Germinal center (tissue), 1 donor: ENCODE measurements around the gene PDGFRA.

Experiments used
- DNase-seq: peaks from one replicate; pipeline ENCODE4 v3.0.0; 2012; ENCODE audit warnings: mixed read lengths, low spot score

Gene PDGFRA

DNA sequence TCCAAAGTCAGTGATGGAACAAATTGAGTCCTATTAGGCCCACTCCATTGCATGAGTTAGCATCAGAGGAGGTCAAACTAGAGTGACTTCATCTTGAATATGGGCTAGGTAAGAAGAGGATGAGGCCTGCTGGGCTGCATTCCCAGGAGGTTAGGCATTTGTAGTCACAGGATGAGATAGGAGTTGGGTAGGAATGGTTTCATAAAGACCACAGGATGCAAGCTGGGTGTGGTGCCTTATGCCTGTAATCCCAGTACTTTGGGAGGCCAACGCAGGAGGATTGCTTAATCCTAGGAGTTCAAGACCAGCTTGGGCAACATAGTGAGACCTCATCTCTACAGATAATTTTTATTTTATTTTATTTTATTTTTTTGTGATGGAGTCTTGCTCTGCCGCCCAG is 26.8 kb downstream of the PDGFRA start:
- DNase-seq, result no peak

DNA sequence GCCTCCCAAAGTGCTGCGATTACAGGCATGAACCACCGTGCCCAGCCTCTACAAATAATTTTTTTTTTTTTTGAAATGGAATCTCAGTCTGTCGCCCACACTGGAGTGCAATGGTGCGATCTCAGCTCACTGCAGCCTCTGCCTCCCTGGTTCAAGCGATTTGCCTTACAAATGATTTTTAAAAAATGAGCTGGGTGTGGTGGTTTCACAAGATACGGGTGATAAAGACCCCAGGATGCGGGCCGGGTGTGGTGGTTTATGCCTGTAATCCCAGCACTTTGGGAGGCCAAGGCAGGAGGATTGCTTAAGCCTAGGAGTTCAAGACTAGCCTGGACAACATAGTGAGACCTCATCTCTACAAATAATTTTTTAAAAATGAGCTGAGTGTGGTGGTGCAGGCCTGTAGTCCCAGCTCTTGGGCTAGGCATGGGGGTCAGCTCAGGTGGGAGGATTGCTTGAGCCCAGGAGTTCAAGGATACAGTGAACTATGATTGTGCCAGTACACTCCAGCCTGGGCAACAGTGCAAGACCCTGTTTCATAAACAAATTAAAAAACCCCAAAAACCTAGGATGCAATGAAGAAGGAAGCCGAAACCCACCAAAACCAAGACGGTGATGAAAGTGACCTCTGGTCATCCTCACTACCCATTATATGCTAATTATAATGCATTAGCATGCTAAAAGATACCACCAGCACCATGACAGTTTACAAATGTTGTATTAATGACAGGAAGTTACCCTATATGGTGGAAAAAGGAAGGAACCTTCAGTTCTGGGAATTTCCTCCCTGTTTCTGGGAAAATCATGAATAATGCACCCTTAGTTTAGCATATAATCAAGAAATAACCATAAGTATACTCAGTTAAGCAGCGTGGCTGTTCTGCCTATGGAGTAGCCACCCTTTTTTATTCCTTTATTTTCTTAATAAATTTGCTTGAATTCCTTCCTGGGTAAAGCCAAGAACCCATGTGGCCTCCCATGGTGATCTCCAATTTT is 27.7 kb downstream of the PDGFRA start:
- no peak for DNase-seq

GRCh38 chr4:54265366-54265765 is 36.3 kb downstream of the PDGFRA start:
- DNase-seq, result no peak

GRCh38 chr4:54268151-54268550 is 39.1 kb downstream of the PDGFRA start:
- DNase-seq, result no peak

- no peak for DNase-seq
Observed at GRCh38 chr4:54271464-54271863, 42.4 kb downstream of the PDGFRA start.

- DNase-seq, result no peak
Observed at GRCh38 chr4:54272051-54272450, 43.0 kb downstream of the PDGFRA start.

DNA sequence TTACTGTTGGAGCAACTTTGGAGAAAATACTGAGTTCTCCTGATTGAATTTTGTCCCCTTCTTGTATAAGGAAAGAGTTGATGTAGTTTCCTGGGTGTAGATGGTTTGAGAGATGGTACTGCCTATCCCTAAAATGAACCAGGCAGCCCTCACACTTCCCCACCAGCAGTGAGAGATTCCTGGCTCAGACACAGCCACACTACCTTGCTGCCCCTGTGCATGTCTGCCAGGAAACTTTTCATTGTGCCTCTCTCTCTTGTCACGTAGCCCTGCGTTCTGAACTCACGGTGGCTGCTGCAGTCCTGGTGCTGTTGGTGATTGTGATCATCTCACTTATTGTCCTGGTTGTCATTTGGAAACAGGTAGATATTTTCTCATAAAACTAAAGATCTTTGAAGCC is 45.2 kb downstream of the PDGFRA start:
- no peak for DNase-seq

- no peak for DNase-seq
Observed at GRCh38 chr4:54274795-54275665, 45.9 kb downstream of the PDGFRA start.

DNA sequence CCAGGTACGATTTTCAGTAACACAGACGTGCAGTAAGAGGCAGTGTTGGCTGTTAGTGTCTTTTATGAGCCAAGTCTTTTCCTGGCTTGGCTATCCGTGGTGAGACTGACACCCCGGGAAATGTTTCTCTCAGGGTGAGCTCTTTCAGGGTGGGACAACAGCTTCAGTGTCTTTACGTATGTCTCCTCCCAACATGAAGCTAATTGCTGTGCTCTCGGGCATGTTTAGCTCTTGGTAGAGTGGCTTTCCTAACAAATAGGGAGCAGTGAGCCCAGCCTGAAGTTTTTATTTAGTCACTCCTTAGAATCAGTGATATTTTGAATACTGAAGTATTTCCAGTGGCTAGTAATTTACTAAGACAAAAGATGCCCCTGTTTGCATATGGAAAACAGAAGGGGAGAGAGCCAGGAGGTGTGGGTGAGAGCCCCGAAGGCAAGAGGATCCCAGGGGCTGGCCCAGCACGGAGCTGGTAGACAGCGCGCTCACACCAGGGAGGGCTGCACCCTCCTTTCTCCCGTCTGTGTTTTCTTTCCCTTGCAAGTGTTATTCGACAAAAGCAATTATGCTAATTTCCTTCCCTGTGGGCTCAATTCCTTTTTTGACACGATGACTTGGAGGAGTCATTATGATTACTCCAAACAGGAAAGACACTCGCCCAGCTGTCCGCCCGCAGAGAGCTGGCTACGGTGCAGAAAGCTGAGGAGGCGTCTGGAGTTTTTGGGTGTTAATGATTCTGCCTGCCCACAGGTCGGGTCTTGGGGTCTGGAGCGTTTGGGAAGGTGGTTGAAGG is 47.7 kb downstream of the PDGFRA start:
- DNase-seq, result no peak

DNA sequence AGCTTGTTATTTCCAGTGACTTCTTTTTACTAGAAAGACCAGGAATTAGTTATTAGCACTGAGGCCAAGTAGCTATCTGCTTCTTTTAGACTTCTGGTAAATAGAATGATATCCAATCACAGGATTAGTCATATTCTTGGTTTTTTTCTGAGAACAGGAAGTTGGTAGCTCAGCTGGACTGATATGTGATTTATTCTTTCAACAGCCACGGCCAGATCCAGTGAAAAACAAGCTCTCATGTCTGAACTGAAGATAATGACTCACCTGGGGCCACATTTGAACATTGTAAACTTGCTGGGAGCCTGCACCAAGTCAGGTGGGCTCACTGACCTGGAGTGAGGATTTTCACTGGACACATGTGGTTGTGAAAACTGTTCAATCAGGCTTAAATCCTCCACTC is 48.6 kb downstream of the PDGFRA start:
- DNase-seq, result no peak

- DNase-seq, result no peak
Observed at GRCh38 chr4:54278216-54278615, 49.1 kb downstream of the PDGFRA start.

- no peak for DNase-seq
Observed at GRCh38 chr4:54281054-54281766, 52.1 kb downstream of the PDGFRA start.

DNA sequence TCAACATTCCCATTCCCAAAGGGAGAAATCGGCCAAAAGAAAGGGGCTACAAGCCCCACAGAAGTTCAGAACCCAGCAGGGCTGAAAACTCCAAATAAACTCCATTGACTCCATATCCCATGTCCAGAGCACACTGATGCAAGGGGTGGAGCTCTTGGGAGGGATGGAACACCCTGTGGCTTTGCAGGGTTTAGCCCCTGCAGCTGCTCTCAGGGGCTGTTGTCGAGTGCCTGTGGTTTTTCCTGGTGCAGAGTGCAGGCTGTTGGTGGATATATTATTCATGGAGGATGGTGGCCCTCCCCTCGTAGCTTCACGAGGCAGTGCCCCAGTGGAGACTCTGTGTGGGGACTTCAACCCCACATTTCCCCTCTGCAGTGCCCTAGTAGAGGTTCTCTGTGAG is 53.7 kb downstream of the PDGFRA start:
- no peak for DNase-seq

- DNase-seq, result no peak
Observed at GRCh38 chr4:54289316-54289715, 60.2 kb downstream of the PDGFRA start.

DNA sequence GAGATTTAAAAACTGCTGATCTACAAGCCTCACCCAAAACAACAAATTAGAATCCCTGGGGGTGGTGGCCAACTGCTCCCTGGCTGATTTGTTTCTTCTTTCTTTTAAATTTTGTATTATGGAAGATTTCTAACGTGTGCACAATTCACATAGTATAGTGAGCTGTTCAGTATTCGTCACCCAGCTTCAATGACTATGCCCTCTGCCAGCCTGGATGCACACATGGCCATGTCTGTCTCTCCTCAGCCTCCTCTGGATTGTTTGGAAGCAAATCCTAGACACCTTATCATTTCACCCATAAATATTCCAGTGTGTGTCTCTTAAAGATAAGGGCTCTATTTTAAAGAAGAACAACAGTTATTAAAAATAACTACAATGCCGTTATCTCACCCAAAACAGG is 61.9 kb downstream of the PDGFRA start:
- no peak for DNase-seq

DNA sequence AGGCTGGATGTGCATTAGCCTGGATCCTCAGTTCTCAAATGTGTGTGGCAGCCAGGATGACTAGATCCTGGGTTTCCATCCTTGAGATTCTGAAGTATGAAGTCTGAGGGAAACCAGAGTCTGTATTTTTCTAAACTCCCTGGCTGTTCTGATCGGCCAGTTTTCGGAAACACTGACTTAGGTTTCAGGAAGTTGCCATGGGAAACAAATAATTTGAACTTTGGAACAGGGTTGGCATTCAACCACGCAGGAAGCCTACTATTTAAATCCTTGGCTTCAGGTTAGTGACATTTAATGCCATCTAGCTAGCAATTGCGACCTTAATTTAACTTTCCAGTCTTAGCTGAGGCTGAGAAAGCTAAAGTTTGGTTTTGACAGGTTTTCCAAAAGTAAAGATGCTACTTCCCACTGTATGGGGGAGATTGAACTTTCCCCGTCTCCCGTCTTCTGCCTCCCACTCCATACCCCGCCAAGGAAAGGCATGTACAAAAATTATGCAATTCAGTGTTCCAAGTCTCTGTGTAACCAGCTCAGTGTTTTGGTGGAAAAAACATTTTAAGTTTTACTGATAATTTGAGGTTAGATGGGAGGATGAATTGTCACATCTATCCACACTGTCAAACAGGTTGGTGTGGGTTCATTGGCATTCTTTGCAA is 67.6 kb downstream of the PDGFRA start:
- DNase-seq, result no peak

GRCh38 chr4:54308110-54308509 is 79.0 kb downstream of the PDGFRA start:
- no peak for DNase-seq

DNA sequence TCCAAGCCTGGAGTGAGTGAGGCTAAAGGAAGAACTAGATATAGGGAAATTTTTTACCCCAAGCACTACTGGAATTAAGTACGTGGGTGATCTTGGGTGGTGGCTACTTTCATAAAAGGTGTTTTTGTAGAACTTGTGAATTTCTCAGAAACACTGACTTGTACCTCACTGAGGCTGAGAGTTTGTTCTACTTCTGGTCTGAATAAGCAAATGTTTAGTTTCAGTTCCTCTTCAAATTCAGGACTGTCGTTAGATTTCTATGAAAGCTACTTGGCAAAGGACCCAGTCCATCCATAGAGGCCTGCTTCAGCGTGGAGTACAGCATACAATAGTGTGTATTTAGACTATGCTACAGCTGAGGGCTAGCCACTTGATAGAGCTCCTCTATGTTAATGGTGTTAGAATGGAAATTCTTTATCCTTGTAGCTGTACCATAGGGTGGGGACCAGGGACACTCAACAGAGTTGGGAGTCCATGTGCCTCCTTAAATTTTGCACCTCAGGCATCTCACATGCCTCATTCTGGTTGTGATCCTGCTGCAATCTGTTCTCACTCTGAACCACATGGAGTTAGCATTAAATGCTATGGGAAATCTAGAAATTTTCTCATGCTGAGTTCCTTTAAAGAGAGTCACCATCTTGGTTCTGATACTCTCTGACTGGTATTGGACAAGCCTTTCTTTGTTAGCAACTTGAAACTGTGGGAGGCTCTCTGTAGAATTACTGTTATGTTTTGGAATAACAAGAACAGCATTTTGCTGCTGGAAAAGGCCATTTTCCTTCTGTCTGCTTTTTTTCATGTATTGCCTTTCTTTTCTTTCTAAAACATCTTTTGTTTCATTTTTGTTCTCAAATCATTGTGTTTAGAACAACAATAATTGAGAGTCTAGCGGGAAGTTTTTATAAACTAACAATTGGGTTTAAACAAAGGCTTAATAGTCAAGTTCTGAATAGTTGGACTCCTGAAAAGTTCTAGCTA is 86.8 kb downstream of the PDGFRA start:
- peak; percentile 24 for DNase-seq

DNA sequence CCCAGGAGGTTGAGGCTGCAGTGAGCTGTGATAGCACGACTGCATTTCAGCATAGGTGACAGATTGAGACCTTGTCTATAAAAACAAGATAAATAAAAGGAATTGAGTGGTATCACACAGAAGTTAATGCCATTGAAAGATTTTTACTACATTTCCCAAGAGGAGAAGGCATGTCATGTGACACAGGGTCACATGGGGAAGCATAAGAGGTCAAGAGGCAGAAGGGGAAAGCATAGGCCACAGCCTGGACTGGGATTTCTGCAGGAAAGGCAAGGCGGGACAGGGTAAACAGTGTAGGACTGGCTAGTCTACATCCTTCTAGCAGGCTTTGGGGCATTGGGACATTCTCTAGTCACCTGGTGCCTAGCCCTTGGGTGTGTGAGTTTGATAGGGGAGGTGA is 88.6 kb downstream of the PDGFRA start:
- no peak for DNase-seq

DNA sequence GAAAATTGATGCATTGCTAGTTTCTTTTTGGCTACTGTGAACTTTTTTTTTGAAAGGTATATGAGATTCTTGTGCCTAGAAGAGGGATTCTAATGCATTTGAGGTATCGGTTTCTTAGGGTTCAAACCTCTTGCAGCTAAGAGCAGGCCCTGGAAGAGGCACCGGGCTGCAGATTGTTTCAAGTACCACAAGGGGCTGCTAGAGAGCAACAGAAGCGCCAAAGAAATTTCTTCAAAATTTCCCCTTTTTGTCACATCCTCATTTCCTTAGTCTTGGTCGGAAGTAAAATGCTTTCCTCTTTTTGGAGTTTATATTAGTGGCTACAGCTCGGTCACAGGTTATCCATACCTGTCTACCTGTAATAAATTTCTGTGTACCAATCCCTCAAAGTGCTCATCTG is 89.8 kb downstream of the PDGFRA start:
- DNase-seq, result peak; percentile 59
